ENCODE measurements around the gene TNPO3.
"Not testable (repeated sequence)": the region's sequence is repeated elsewhere in the genome, so short reads cannot be mapped to it uniquely, and the experiment has no call there.

Gene TNPO3

GRCh38 chr7:129008645-129009414 is 46.1 kb downstream of the TNPO3 start:
- no peaks in the 10 kb centered on the region for H3K36me3 ChIP-seq (ENCODE audit: control insufficient read depth, insufficient read depth, low read length)
- H3K9ac ChIP-seq (ENCODE audit: low read length), result no peak overlapping the region
- H3K4me1 ChIP-seq (ENCODE audit: control insufficient read depth, insufficient read depth, low read length), result no peaks in the 10 kb centered on the region
- H3K4me3 ChIP-seq (ENCODE audit: low read length), result no peak overlapping the region
- no peaks in the 10 kb centered on the region for H3K9me3 ChIP-seq (ENCODE audit: control insufficient read depth, low read length)
- H3K27me3 ChIP-seq (ENCODE audit: control insufficient read depth, insufficient read depth, low read length), result no peaks in the 10 kb centered on the region

GRCh38 chr7:129007572-129007971 is 47.3 kb downstream of the TNPO3 start:
- no peaks in the 10 kb centered on the region for H3K4me1 ChIP-seq (ENCODE audit: control insufficient read depth, insufficient read depth, low read length)
- no peaks in the 10 kb centered on the region for H3K9me3 ChIP-seq (ENCODE audit: control insufficient read depth, low read length)
- H3K4me3 ChIP-seq (ENCODE audit: low read length), result no peak overlapping the region
- H3K36me3 ChIP-seq (ENCODE audit: control insufficient read depth, insufficient read depth, low read length), result no peaks in the 10 kb centered on the region
- H3K9ac ChIP-seq (ENCODE audit: low read length), result no peak overlapping the region
- no peaks in the 10 kb centered on the region for H3K27me3 ChIP-seq (ENCODE audit: control insufficient read depth, insufficient read depth, low read length)

- Histone ChIP-seq H3K36me3 (ENCODE audit: control insufficient read depth, insufficient read depth, low read length) (no peaks in the 10 kb centered on the region), H3K27me3 (ENCODE audit: control insufficient read depth, insufficient read depth, low read length) (no peaks in the 10 kb centered on the region), H3K4me1 (ENCODE audit: control insufficient read depth, insufficient read depth, low read length) (no peaks in the 10 kb centered on the region), H3K9ac (ENCODE audit: low read length) (no peak overlapping the region), H3K9me3 (ENCODE audit: control insufficient read depth, low read length) (no peaks in the 10 kb centered on the region), H3K4me3 (ENCODE audit: low read length) (no peak overlapping the region)
These were observed 48.1 kb downstream of the TNPO3 start for GRCh38 chr7:129006636-129007414.

- Histone ChIP-seq H3K4me1 (ENCODE audit: control insufficient read depth, insufficient read depth, low read length) (no peaks in the 10 kb centered on the region), H3K36me3 (ENCODE audit: control insufficient read depth, insufficient read depth, low read length) (no peaks in the 10 kb centered on the region), H3K4me3 (ENCODE audit: low read length) (no peak overlapping the region)
These were observed 49.7 kb downstream of the TNPO3 start for GRCh38 chr7:129005186-129005585.

GRCh38 chr7:128997181-128997580 is 57.7 kb downstream of the TNPO3 start:
- Histone ChIP-seq H3K4me3 (ENCODE audit: low read length) (no peak overlapping the region), H3K36me3 (ENCODE audit: control insufficient read depth, insufficient read depth, low read length) (no peaks in the 10 kb centered on the region), H3K27me3 (ENCODE audit: control insufficient read depth, insufficient read depth, low read length) (no peaks in the 10 kb centered on the region), H3K9ac (ENCODE audit: low read length) (no peak overlapping the region), H3K4me1 (ENCODE audit: control insufficient read depth, insufficient read depth, low read length) (no peaks in the 10 kb centered on the region), H3K9me3 (ENCODE audit: control insufficient read depth, low read length) (no peaks in the 10 kb centered on the region)

More at GRCh38 chr7:129005186-129005585, 49.7 kb downstream of the TNPO3 start:
- H3K9me3 ChIP-seq (ENCODE audit: control insufficient read depth, low read length), result no peaks in the 10 kb centered on the region
- H3K9ac ChIP-seq (ENCODE audit: low read length), result no peak overlapping the region
- no peaks in the 10 kb centered on the region for H3K27me3 ChIP-seq (ENCODE audit: control insufficient read depth, insufficient read depth, low read length)

- H3K27me3 ChIP-seq (ENCODE audit: control insufficient read depth, insufficient read depth, low read length); H3K9me3 ChIP-seq (ENCODE audit: control insufficient read depth, low read length); H3K36me3 ChIP-seq (ENCODE audit: control insufficient read depth, insufficient read depth, low read length); H3K9ac ChIP-seq (ENCODE audit: low read length); H3K4me3 ChIP-seq (ENCODE audit: low read length); H3K4me1 ChIP-seq (ENCODE audit: control insufficient read depth, insufficient read depth, low read length): not testable (repeated sequence)
These were observed 60.4 kb downstream of the TNPO3 start for GRCh38 chr7:128994560-128994959.

- Histone ChIP-seq H3K4me1 (ENCODE audit: control insufficient read depth, insufficient read depth, low read length) (no peaks in the 10 kb centered on the region), H3K9me3 (ENCODE audit: control insufficient read depth, low read length) (no peaks in the 10 kb centered on the region), H3K36me3 (ENCODE audit: control insufficient read depth, insufficient read depth, low read length) (no peaks in the 10 kb centered on the region), H3K27me3 (ENCODE audit: control insufficient read depth, insufficient read depth, low read length) (no peaks in the 10 kb centered on the region), H3K4me3 (ENCODE audit: low read length) (no peak overlapping the region), H3K9ac (ENCODE audit: low read length) (no peak overlapping the region)
These were observed 61.5 kb downstream of the TNPO3 start for GRCh38 chr7:128993419-128993818.

GRCh38 chr7:128989961-128990360 is 65.0 kb downstream of the TNPO3 start:
- Histone ChIP-seq H3K4me1 (ENCODE audit: control insufficient read depth, insufficient read depth, low read length) (no peaks in the 10 kb centered on the region), H3K9me3 (ENCODE audit: control insufficient read depth, low read length) (no peaks in the 10 kb centered on the region), H3K36me3 (ENCODE audit: control insufficient read depth, insufficient read depth, low read length) (no peaks in the 10 kb centered on the region), H3K9ac (ENCODE audit: low read length) (no peak overlapping the region), H3K4me3 (ENCODE audit: low read length) (no peak overlapping the region), H3K27me3 (ENCODE audit: control insufficient read depth, insufficient read depth, low read length) (no peaks in the 10 kb centered on the region)

DNA sequence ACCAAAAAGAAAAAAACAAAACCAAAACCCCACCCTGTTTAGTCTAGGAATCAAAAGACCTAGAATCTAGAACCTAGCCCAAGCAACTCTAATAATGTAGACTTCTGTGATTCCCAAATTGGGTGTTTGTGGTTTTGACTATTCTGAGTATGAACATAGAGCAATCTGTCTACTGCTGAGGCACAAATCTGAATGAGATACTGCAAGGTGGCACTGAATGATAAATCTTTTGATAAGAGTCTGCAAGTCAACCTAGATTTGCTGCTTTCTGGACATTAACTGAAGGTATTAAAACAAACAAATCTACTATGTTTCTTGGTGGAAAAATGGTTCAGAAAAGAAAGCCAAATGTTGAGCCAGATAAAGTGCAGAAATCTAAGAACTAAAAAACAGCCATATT is 66.5 kb downstream of the TNPO3 start:
- Histone ChIP-seq H3K4me3 (ENCODE audit: low read length) (no peak overlapping the region), H3K9me3 (ENCODE audit: control insufficient read depth, low read length) (no peaks in the 10 kb centered on the region), H3K36me3 (ENCODE audit: control insufficient read depth, insufficient read depth, low read length) (peaks cover 4% of the 10 kb centered on the region), H3K4me1 (ENCODE audit: control insufficient read depth, insufficient read depth, low read length) (no peaks in the 10 kb centered on the region), H3K9ac (ENCODE audit: low read length) (no peak overlapping the region), H3K27me3 (ENCODE audit: control insufficient read depth, insufficient read depth, low read length) (no peaks in the 10 kb centered on the region)

DNA sequence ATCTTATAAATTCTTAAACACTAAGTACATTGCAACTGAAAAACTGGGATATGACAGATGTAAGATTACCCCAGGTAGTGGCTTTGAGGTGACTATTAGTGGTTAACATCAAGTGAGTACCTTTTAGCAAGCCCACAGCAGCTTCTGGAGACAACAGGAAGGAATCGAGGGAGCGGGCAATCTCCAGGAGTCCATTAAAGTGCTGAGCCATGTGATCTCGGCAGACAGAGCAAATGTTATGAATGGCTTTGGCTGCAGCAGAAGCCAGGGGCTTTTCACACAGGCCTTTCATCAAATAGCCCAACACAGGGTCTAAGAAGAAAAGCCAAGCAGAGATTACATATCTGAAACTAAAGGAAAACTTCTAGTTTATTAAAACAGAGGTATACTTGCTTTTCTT is 68.3 kb downstream of the TNPO3 start:
- H3K4me1 ChIP-seq (ENCODE audit: control insufficient read depth, insufficient read depth, low read length), result no peaks in the 10 kb centered on the region

GRCh38 chr7:128985660-128986059 is 69.3 kb downstream of the TNPO3 start:
- H3K9me3 ChIP-seq (ENCODE audit: control insufficient read depth, low read length), result no peaks in the 10 kb centered on the region
- H3K9ac ChIP-seq (ENCODE audit: low read length), result no peak overlapping the region
- H3K36me3 ChIP-seq (ENCODE audit: control insufficient read depth, insufficient read depth, low read length), result peaks cover 9% of the 10 kb centered on the region
- H3K4me1 ChIP-seq (ENCODE audit: control insufficient read depth, insufficient read depth, low read length), result no peaks in the 10 kb centered on the region
- no peak overlapping the region for H3K4me3 ChIP-seq (ENCODE audit: low read length)
- no peaks in the 10 kb centered on the region for H3K27me3 ChIP-seq (ENCODE audit: control insufficient read depth, insufficient read depth, low read length)

More for the DNA sequence above, 68.3 kb downstream of the TNPO3 start:
- H3K4me3 ChIP-seq (ENCODE audit: low read length), result no peak overlapping the region
- no peak overlapping the region for H3K9ac ChIP-seq (ENCODE audit: low read length)
- H3K9me3 ChIP-seq (ENCODE audit: control insufficient read depth, low read length), result no peaks in the 10 kb centered on the region
- no peaks in the 10 kb centered on the region for H3K27me3 ChIP-seq (ENCODE audit: control insufficient read depth, insufficient read depth, low read length)
- H3K36me3 ChIP-seq (ENCODE audit: control insufficient read depth, insufficient read depth, low read length), result peaks cover 9% of the 10 kb centered on the region

- no peaks in the 10 kb centered on the region for H3K9me3 ChIP-seq (ENCODE audit: control insufficient read depth, low read length)
- no peaks in the 10 kb centered on the region for H3K27me3 ChIP-seq (ENCODE audit: control insufficient read depth, insufficient read depth, low read length)
- no peak overlapping the region for H3K9ac ChIP-seq (ENCODE audit: low read length)
- no peak overlapping the region for H3K4me3 ChIP-seq (ENCODE audit: low read length)
- H3K4me1 ChIP-seq (ENCODE audit: control insufficient read depth, insufficient read depth, low read length), result no peaks in the 10 kb centered on the region
- H3K36me3 ChIP-seq (ENCODE audit: control insufficient read depth, insufficient read depth, low read length), result peaks cover 9% of the 10 kb centered on the region
These were observed 72.8 kb downstream of the TNPO3 start for GRCh38 chr7:128982105-128982504.

Measured in mucosa of stomach (tissue), 1 donor.